Measurements from ENCODE around the gene HDAC9.

DNA sequence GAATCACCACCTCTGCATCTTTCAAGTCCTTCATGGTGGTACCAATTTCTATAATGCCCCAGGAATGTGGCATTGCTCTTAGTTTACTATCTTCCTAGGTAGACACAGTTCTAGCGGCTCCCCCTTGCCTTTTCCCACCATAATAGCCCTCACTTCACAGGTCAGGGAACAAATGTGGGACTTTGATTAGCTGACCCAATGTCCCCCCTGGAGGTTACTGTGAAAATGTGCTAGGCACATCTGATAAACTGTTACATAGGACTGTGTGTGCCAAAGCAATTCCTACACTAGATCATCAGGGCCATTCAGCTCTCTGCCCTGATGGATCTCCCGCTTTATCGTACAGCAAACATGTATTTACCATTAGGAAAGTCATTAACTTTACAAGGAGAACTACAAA, 527.9 kb downstream of the HDAC9 start:
- TF ChIP-seq, protein P1, sequence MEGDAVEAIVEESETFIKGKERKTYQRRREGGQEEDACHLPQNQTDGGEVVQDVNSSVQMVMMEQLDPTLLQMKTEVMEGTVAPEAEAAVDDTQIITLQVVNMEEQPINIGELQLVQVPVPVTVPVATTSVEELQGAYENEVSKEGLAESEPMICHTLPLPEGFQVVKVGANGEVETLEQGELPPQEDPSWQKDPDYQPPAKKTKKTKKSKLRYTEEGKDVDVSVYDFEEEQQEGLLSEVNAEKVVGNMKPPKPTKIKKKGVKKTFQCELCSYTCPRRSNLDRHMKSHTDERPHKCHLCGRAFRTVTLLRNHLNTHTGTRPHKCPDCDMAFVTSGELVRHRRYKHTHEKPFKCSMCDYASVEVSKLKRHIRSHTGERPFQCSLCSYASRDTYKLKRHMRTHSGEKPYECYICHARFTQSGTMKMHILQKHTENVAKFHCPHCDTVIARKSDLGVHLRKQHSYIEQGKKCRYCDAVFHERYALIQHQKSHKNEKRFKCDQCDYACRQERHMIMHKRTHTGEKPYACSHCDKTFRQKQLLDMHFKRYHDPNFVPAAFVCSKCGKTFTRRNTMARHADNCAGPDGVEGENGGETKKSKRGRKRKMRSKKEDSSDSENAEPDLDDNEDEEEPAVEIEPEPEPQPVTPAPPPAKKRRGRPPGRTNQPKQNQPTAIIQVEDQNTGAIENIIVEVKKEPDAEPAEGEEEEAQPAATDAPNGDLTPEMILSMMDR (IDR thresholded peaks at IDR 0.05) = no peak
- TF ChIP-seq CHD2 (IDR thresholded peaks at IDR 0.05; ENCODE audit: low read length, partially characterized antibody) = no peak
- no peak for TF ChIP-seq EZH2phosphoT487 (IDR thresholded peaks at IDR 0.05; ENCODE audit: borderline replicate concordance, low read depth)
- no peak for TF ChIP-seq EP300 (IDR thresholded peaks at IDR 0.05; ENCODE audit: borderline replicate concordance in 1 of 2, low read depth in 1 of 2, low read length in 1 of 2)
- no peak for TF ChIP-seq SMC3 (IDR thresholded peaks at IDR 0.05; ENCODE audit: low read depth, low read length)

Data from SK-N-SH (cell line).